DMS53 (cell line): ENCODE results near the gene GEMIN8.

ENCODE experiments used
- DNase-seq: peaks from one replicate; lab custom pipeline; 2025; lab: John Stamatoyannopoulos, UW

Gene GEMIN8

DNA sequence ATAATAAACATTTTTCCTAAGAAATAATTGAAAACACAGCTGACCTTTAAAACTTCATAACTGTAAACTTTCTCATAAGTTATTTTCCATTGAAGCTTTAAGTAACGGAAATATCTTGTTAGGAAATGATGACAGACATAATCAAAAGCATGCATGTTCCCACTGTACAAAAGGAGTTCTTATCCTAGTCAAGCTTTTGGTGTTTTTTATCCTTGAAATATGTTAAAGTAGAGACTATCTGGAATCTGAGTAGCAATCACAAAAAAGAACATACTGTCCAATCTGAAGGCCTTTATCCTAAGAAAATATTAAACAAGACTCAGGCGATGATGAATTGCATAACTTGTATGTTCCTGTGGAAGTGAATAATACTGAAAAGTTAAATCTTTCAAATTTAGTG, 14.4 kb downstream of the GEMIN8 start:
- DNase-seq = no peak

DNA sequence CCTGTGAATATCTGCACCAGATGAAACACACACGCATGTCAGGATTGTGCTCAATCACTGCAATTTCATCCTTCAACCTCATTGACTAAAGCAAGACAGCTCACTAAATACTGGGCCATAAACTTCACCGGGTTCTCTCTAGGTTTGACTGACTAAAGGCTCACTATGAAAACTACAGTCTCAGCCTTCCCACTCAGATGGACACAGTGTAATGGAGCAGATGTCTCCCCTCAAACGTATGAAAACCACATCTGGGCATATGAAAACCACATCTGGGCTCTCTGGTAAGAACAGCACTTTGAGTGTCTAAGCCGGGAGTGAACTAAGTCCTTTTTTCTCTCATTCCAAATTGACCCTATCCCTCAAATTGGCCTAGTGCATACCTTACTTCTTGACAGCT, 15.2 kb downstream of the GEMIN8 start:
- DNase-seq = no peak

DNA sequence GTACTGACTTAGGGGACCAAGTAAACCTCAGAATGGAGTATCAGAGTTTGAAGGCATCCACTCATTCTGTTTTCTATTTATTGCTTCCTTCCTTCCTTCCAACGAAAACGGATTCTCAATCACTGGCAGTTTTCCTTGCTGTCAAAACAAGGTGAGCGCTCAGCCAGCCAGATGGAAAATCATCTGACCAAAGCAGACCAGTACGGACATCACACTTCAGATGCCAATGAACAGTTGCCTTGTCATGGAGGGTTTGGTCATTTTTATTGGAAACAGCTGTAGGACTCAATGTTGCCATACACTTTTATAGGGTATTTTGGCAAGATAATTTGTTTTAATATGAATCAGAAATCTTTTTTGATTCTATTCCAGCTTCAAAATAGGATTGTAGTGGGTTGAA, 16.6 kb downstream of the GEMIN8 start:
- no peak for DNase-seq

DNA sequence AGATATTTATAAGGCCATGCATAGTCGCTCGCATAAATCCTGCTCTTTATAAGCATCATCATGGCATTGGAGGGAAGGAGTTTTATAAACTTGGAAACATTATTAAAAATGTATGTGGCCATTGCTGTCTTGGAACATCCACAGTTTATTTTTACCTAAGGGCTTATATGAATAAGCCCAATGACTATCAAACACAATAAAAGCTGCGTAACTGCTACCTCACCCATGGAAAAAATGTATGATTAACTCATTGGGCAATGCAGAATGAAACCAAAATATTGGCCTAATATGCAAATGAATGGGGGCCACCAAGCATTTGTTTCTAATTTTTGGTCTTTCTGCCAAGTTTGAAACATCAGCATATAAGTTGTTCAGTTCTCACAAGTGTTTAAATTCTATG, 19.1 kb downstream of the GEMIN8 start:
- DNase-seq = no peak

DNA sequence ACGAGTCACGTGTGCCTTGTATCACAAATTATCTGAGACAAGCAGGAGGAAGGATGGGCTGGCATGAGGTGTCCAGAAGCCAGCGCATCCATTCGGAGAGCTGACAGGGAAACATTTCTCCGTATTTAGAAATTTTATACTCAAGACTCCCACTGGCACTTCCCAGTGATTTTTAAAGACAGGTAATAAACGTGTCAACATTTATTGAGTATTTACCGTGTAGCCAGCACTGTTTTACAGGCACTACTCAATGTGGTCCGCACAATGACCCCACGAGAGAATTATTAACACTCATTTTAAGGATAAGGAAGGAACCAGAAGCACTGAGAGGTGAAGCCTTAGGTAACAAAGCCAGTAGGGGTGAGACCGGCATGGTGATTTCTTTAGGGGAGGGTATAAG, 23.2 kb downstream of the GEMIN8 start:
- no peak for DNase-seq

DNA sequence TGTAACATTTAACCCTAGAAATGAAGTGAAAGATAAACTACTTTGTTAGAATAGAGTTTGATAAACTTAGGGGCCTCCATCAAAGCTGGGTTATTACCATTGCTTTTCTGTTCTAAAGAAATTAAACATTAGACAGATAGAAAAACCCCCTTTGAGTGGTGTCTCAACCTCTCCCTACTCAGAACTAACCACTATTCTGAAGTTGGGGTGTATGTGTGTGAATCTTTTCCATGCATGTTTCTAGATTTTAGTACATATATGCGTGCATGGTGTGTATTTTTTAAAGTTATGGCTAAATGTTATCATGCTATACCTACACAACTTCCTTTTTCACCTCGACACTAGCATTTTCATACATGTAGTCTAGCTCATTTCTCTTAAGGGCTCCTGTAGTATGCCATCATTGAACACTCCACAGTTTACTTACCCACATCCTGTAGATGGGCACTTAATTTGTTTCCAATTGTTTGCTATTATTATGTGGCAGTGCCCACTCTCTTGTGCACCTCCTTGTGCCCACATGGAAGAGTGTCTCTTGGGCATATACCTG, 25.7 kb downstream of the GEMIN8 start:
- DNase-seq = no peak

DNA sequence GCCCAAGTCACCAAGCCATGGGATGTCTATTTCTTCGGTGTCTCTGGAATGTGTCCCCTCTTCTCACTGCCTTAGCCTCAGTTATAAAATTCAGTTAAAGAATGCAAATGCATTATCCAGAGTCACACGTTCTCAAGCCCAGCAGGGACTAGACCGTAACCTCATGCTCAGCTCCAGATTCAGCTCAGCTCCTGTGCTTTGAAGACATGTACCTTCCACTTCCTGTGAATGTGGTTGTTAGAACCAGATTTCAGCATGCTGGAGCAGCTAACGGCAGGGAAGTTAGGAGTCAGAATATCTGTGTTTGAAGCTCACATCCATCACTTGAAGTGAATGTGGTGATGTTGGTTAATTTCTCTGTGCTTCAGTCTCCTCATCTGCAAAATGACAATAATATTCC, 26.7 kb downstream of the GEMIN8 start:
- DNase-seq = no peak

DNA sequence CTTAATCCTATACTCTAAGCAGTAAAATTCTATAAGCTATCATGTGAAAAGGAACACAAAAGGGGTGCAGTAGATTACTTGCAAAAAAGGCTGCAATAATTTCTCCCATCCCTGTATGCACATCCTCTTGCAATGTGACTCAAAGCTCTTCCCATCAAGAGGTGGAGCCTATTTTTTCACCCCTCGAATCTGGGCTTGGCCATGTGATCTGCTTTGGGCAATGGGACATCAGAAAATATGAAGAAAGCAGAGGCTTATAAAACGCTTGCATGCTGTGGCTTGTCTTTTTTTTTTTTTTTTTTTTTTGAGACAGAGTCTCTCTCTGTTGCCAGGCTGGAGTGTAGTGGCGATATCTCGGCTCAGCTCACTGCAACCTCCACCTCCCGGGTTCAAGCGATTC, 33.0 kb downstream of the GEMIN8 start:
- DNase-seq = no peak

DNA sequence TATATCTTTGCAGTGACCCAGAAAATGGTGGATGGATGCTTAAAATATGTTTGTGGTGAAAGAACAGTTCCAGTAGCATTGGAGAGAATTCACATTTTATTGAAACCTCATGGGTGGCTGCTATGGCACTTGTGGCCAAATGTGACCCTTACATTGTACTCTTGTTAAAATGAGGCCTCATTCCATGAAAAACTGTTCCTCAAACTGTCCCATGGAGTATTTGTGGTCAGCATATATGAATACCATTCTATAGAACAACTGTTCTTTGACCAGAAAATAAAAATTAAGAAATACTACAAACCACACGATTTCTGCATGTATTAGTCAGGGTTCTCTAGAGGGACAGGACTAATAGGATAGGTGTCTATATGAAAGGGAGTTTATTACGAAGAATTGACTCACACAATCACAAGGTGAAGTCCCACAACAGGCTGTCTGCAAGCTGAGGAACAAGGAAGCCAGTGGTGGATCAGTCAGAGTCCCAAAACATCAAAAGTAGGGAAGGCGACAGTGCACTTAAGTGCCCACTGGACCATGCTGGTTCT, 35.1 kb downstream of the GEMIN8 start:
- no peak for DNase-seq

DNA sequence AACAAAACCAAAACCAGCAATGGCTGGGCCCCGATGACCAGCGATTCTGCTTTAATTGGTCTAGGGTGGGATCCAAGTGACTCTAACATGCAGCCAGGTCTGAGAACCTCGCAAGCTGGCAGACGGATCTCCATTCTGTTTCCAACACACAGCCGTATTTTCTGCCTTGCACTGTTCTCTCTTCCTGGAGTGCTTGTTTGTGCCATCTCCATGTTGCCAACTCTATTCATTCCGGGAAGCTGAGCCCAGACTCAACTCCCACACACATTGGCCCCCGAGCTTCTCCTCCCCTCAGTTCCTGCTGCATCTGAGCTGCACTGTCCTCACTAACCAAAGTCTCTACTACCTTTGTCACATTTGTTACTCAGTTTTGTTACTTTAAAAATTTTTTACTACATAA, 35.6 kb downstream of the GEMIN8 start:
- DNase-seq = no peak

DNA sequence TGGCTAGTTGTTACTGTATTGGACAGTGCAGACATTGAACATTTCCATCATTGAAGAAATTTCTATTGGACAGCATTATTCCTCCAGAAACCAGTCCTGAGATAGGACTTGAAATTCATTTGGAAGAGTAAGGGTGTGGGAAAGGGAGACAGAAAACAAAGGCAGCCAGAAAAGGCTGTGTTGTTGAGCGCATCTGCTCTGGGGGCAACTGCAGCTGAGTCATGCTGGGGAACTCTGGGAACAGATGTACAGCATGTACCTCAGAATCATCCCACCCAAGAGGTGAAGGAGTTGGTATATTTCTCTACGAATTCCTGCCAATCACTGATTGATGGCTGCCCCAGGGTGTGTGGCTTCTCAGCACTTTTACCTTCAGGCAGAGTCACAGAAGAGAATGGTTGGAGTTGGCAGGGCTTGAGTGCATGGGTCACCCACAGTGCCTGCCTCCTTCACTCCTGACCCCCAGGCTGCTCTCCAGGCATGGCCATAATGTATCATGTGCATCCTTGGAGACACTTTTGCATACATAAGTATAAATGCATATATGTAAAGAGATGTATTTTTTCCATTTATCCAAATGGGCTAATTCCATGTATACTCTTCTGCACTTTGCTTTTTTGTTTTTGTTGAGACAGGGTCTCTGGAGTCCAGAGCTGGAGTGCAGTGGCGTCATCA, 39.4 kb downstream of the GEMIN8 start:
- DNase-seq = no peak

DNA sequence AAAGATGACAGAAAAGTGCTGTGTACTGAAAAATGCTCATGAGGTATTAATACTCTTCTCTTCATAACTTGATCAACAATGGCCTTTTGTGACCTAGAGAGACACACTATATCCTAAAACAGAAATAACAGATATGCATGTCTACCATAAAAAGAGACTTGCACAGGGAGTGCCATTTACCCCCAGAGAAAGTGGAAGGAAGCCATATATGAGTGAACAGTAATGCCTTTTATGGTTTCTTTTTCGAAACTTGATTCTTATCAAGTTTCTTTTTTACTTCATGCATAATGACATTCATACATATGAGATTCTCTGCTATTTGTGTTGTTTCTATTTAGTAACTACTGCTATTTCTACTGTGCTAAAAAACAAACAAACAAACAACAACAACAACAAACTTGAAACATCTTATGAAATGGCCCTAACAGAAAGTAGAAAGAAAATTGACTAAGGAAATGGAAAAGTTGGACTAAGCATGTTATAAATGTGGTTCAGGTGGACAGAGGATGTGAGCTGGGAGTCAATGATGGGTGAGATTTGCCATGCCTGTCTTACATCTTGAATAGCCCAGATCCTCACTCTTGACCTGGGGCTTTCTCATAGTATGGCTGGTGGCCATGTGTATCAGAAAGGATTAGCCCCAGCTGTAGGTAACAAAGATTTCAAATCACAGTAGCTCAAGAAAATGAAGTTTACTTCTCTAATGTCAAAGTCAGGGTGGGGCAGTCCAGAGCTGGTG, 43.8 kb downstream of the GEMIN8 start:
- DNase-seq = no peak

DNA sequence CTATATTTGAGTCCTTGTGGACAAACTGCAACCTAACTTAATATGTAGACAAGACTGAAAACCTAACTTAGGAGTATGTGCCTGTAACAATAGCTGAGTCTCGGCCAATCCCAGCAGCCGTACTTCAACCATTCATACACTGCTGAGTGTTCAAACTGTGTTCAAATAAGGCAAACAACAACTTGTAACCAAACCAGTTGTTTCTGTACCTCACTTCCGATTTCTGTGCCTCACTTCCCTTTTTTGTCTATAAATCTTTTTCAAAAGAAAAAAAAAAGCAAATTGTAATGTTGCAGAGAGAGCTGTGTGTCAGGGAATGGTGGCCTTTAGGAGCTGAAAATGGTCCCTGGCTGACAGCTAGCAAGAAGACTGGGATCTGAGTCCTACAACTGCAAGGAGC, 46.0 kb downstream of the GEMIN8 start:
- no peak for DNase-seq

DNA sequence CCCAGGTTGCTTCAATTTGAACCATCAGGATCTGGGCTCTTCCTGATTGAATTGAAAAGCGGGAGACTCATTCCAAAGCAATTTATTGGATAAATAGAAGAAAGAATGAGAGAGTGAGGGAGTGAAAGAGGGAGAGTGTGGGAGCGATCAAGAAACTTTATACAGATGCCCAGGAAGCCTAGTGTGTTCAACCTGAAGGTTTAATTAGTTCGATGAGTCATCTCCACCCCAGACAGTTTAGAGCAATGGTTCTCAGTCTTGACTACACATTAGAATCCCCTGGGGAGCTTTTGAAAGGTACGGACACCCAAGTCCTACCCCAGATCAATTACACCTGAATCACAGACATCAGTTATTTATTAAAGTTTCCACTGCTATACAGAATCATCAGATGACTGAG, 61.5 kb downstream of the GEMIN8 start:
- DNase-seq = no peak

DNA sequence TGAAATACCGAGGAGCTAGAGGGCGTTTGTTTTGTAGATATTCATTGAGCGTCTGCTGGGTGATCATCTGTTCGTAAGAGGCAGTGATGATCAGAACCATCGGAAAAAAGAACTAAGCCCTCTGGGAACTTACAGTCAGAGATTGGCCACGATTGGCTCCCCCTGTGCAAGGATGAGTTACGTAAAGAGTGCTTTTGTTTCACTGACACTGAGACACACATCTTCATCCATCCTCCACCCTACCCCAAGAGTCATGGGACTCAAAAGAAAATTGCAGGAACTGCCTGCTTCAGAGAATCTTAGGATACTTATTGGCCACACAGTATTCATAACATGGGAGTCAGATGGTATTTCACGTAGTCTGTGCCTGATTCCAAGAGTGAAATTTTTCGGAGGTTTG, 62.1 kb downstream of the GEMIN8 start:
- DNase-seq = no peak

DNA sequence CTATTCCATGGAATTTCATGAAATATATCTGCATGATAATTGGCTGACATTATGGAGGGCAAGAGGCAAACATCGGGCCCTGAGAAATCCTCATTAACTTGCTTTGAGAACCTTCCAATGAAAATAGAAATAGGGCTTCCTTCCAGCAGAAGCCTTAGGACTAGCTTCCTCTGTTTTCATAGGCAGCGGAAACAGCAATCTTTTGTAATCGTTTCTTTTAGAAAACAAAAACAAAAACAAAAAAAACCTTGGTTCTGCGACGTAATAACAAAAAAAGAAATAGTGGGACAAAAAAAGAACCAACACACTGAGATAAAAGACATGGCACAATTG, 62.9 kb downstream of the GEMIN8 start:
- no peak for DNase-seq

DNA sequence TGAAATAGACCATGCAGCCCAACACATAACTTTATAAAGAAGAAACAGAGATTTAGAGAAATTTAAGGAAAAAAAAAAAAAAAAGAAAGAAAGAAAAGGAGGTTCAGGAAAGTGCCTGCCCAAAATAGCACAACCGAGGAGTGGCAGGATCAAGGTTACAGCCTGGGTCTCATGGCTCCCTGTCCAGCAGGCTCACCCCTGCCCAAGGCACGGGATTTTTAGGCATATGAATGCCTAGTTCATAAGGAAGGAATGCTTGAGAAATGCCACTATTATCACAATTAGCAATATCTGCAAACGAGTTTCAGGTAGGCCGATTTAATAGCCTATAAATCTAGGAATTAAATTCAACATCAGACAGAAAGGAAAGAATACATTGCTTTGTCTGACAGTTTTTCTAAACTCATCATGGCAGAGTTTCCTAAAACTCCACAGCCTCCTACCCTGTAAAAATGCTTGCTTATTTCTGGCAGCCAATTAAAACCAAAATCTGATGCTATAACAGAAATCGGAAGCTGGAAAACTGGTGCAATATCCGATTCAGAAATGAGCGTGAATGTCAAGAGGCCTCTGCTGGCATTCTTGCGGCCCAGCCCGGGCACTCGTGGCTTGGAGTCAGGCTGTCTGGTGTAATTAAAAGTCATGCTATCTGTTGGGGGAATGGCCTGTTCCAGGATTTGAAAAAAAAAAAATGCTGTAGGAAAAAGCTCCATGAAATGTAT, 63.5 kb downstream of the GEMIN8 start:
- no peak for DNase-seq

DNA sequence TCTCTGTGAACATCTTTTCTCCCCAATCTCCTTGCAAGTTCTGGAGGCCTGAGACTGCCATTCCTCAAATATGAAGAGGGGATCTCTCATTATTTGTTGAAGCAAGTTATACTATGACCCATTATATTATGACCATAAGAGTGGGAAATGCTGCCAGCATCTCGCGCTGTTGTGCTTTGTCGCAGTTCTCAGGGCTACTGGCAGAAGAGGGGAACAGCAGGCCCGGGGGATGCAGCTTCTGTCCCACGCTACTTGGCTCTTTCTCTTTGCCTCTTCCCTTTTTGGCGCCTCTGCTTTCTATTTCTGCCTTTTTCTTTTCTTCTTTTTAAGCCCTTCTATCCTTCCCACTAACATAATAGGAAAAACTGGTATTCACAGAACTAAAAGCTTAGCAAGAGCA, 64.2 kb downstream of the GEMIN8 start:
- no peak for DNase-seq

DNA sequence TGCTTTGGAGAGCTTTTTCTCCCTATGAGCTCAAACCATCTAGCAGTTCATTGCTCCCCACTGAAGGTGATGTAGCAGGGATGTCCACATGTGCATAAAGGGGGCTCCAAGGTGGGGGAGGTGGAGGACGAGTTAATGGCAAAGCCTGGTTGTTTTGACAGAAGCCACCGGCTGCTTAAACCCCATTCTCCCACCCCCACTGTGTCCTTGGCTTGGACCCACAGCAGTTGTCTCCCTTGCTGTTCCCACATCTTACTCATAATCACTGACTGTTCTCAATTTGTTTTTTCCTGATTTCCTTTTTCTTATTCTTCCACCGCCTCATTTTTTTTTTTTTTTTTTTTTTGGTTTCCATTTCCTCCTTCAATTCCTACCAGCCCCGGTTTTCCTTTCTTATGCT, 72.7 kb downstream of the GEMIN8 start:
- DNase-seq = no peak
